ENCODE measurements around the gene CAB39.

- TF ChIP-seq CTCF (IDR thresholded peaks at IDR 0.05), result no peak
- no peak for TF ChIP-seq POLR2A (IDR thresholded peaks at IDR 0.05)
These were observed 106.8 kb downstream of the CAB39 start for GRCh38 chr2:230819433-230819832.
